ENCODE data around the gene EPG5.
"Not testable (repeated sequence)": the region's sequence is repeated elsewhere in the genome, so short reads cannot be mapped to it uniquely, and the experiment has no call there.

EPG5 gene

GRCh38 chr18:45978084-45978483 lies 11.0 kb upstream of the EPG5 start:
- DNase-seq = no peak

- DNase-seq = no peak
Observed at GRCh38 chr18:45976974-45977373, 9.8 kb upstream of the EPG5 start.

- DNase-seq = no peak
Observed at GRCh38 chr18:45976566-45976965, 9.4 kb upstream of the EPG5 start.

- DNase-seq = peak; percentile 38
Observed at GRCh38 chr18:45974088-45974536, 7.0 kb upstream of the EPG5 start.

- not testable (repeated sequence) for DNase-seq
Observed at GRCh38 chr18:45964913-45965312, 2.2 kb downstream of the EPG5 start.

- DNase-seq = no peak
Observed at GRCh38 chr18:45962866-45963265, 4.3 kb downstream of the EPG5 start.

GRCh38 chr18:45962461-45962860 lies 4.7 kb downstream of the EPG5 start:
- DNase-seq = peak; percentile 11

- not testable (repeated sequence) for DNase-seq
Observed at GRCh38 chr18:45959484-45959883, 7.6 kb downstream of the EPG5 start.

GRCh38 chr18:45958730-45959129 lies 8.4 kb downstream of the EPG5 start:
- no peak for DNase-seq

- no peak for DNase-seq
Observed at GRCh38 chr18:45958027-45958426, 9.1 kb downstream of the EPG5 start.

GRCh38 chr18:45957100-45957499 lies 10.0 kb downstream of the EPG5 start:
- DNase-seq = no peak

GRCh38 chr18:45954070-45954934 lies 12.8 kb downstream of the EPG5 start:
- DNase-seq = no peak

- no peak for DNase-seq
Observed at GRCh38 chr18:45951016-45951714, 16.0 kb downstream of the EPG5 start.

- no peak for DNase-seq
Observed at GRCh38 chr18:45945669-45946068, 21.5 kb downstream of the EPG5 start.

GRCh38 chr18:45940724-45941123 lies 26.4 kb downstream of the EPG5 start:
- DNase-seq = no peak

- DNase-seq = no peak
Observed at GRCh38 chr18:45939236-45939635, 27.9 kb downstream of the EPG5 start.

- no peak for DNase-seq
Observed at GRCh38 chr18:45938488-45938935, 28.6 kb downstream of the EPG5 start.

- DNase-seq = no peak
Observed at GRCh38 chr18:45935591-45936335, 31.4 kb downstream of the EPG5 start.

- no peak for DNase-seq
Observed at GRCh38 chr18:45932708-45933107, 34.4 kb downstream of the EPG5 start.

GRCh38 chr18:45930963-45931362 lies 36.2 kb downstream of the EPG5 start:
- no peak for DNase-seq

GRCh38 chr18:45926691-45927090 lies 40.4 kb downstream of the EPG5 start:
- no peak for DNase-seq

- DNase-seq = no peak
Observed at GRCh38 chr18:45926085-45926484, 41.0 kb downstream of the EPG5 start.

GRCh38 chr18:45923138-45923537 lies 44.0 kb downstream of the EPG5 start:
- no peak for DNase-seq
